LNCaP clone FGC (cell line): Measurements from ENCODE around the gene CYP4A22.

Experiments
- DNase-seq: peaks from one replicate; pipeline ENCODE4 v3.0.0-alpha.2; 2011; ENCODE audit warnings: low read depth
- H3K4me3 ChIP-seq: 2 replicates; pipeline ENCODE4 v1.5.1; 2011; ENCODE audit warnings: mild to moderate bottlenecking, low read depth, low read length, control low read depth
- CTCF ChIP-seq: IDR thresholded peaks from 2 replicates; pipeline ENCODE4 v1.5.1; 2012; ENCODE audit warnings: mild to moderate bottlenecking; ENCODE audit not compliant: control insufficient read depth, insufficient read depth; ENCODE audit errors: extremely low read depth

CYP4A22 gene

GRCh38 chr1:47181955-47182675, 44.9 kb downstream of the CYP4A22 start:
- no peak for DNase-seq
- no peak for TF ChIP-seq CTCF
- no peak overlapping the region for H3K4me3 ChIP-seq

- H3K4me3 ChIP-seq, result no peak overlapping the region
- no peak for TF ChIP-seq CTCF
- no peak for DNase-seq
Measured at GRCh38 chr1:47182676-47183235, 45.5 kb downstream of the CYP4A22 start.

GRCh38 chr1:47183308-47184089, 46.3 kb downstream of the CYP4A22 start:
- no peak overlapping the region for H3K4me3 ChIP-seq
- DNase-seq, result no peak
- no peak for TF ChIP-seq CTCF

- DNase-seq, result no peak
- TF ChIP-seq CTCF, result no peak
- no peak overlapping the region for H3K4me3 ChIP-seq
Measured at GRCh38 chr1:47184090-47184821, 47.0 kb downstream of the CYP4A22 start.

- no peak for DNase-seq
- no peak for TF ChIP-seq CTCF
- H3K4me3 ChIP-seq, result no peak overlapping the region
Measured at GRCh38 chr1:47184822-47185677, 47.8 kb downstream of the CYP4A22 start.
